HG03103 (cell line): ENCODE data around the gene SP5.
"Not testable (repeated sequence)": the region's sequence is repeated elsewhere in the genome, so short reads cannot be mapped to it uniquely, and the experiment has no call there.

Source experiments
- ATAC-seq: cut with Tn5 transposase; IDR thresholded peaks from one replicate; pipeline ENCODE4 v1.9.1; 2021; ENCODE audit warnings: low read depth; ENCODE audit not compliant: unreplicated experiment

Gene SP5

DNA sequence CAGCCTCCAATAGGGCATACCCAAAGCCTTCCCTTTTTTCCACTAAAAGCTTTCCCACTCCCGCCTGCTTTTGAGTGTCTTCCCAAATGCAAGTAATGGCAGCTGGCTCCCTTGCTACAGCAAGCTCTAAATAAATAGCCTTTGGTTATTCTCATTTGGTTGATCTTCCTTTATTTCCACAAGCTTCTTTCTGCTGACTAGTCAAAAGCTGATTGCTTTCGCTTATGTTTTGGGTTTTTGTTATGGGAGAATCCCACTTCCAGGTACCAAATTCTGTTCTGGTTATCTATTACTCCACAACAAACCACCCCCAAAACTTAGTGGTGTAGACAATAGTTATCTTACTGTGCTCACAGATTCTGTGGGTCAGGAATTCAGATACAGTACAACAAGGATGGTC is 22.3 kb downstream of the SP5 start:
- no peak for ATAC-seq

DNA sequence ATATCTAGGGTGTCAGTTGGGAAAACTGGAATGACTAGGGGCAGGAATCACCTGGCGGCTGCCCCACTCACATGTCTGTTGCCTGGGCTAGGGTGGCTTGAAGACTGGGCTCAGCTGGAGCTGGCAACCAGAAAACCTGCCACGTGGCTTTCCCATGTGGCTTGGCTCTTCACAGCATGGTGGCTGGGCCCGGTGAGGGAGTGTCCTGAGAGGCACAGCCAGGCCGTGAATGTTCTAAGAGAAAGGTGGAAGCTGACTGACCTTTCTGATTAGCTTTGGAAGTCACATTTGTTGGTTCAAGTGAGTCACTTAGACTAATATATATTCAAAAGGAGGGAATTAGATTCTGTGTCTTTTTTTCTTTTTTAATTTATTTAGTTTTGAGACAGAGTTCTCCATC is 22.7 kb downstream of the SP5 start:
- no peak for ATAC-seq

DNA sequence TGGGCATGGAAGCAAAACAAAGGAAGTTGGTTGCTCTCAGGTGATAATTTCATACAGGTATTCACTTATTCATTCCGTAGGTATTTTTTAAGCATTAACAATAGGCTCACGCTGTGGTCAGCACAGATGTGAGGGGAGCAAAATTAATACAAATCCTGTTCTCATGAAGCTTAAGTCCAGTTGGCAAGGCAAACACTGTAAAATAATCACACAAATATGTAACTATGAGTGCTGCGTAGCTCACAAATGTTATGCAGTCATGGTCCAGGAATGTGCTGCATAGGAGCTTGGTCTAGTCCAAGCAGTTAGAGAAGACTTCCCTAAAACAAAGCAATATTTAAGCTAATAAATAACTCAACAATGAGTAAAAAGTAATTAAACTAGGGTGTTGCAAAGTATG is 23.9 kb downstream of the SP5 start:
- ATAC-seq, result no peak

DNA sequence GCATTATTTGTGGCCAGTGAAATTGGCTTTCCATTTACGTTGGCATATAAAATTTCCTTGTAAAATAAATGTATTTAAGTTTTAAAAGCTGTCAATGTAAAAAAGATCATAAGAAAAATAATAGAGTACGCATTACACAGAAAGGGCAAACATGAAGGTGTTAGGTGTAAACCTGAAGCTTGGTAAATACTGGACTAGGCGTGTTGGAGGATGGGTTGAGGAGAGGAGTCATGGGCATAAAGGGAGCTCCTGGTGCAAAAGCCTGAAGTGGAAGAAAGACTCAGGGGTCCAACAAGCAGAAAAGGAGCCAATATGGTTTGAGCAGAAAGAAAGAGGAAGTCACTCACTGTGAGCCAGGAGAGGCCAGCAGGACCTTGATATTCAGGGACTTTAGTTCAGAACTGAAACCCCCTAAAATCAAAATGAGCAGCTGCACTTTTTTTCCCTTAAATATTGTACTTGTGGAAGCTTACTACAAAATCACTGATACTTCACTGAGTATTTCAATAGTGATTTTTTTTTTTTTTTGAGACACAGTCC is 24.4 kb downstream of the SP5 start:
- ATAC-seq, result no peak

DNA sequence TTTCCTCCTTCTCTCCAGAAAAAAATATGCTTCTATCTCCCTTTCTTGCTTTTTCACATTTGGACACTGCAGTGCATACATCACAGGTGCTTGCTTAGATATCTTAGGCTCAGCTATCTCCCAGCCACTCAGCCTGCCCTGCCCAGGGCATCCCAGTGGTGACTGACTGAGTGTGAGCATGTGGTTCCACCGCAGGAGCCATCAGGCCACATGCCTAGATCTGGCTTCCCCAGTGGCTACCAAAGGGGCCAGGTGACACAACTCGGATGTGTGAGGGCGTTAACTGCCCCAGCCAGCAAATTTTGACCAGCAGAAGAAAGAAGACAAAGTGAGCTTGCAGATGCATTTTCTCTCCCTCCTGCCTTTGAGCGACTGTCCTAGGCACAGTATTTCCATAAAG is 25.5 kb downstream of the SP5 start:
- no peak for ATAC-seq

DNA sequence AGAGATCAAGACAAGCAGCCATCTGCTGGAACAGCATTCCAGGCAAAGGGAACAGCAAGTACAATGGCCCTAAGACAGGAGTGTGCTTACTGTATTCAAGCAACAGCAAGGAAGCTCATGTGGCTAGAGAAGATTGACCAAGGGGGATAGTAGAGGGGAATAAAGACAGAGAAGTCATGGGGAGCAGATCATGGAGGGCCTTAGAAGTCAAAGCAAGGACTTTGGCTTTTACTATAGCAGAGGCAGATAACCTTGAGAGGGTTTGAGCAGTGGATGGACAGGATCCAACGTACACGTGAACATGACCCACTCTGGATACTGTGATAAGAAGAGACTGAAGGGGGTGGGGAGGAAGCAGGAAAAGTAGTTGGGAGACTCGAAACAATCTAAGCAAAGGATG is 26.9 kb downstream of the SP5 start:
- ATAC-seq, result no peak

DNA sequence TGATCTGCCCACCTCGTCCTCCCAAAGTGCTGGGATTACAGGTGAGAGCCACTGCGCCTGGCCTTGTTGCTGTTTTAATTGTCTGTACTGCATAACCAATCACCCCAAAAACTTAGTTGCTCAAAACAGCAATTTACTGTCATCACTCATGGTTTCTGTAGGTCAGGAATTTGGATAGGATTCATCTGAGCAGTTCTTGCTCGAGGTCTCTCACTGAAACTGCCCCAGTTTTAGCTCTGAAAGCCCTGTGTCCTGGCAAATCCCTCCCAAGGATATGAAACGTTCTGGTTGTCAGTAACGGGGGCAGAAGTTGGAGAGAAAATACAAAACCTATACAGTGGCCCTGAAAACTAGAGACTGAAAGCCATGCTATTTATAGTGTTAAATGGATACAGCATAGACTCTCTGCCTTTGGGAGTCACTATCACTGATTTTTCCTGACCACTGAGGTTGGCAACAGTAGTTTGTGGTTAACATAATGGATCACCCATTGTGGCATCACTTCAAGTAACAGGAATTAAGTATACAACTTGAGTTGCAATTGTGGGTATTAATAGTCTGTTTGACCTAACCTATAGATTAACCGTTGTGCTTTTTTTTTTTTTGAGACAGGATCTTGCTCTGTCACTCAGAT is 27.9 kb downstream of the SP5 start:
- no peak for ATAC-seq

DNA sequence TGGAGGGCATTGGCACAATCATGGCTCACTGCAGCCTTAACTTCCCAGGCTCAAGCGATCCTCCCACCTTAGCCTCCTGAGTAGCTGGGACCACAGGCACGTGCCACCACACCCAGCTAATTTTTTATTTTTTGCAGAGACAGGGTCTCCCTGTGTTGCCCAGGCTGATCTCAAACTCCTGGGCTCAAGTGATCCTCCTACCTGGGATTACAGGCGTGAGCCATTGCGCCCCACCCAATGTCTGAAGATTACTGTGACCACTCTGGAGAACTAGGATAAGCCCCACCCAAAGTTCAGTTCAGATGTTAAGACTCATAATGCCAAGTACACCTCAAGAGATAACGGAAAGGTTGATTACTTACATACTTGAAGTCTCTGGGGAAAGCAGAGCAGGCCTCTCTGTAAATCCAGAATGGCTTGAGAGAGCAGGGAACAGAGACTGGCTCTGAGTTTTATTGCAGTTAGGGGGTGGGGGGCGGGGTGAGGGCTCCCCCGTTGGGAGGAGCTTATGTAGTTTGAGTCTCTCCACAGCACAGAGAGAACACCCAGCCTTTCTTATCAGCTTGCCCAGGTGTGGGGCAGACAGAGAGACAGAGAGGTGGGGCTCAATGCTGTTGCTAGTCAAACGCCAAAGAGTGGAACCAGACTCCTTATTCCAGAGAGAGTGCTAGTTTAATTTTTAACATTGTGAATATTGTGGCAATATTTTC is 28.5 kb downstream of the SP5 start:
- no peak for ATAC-seq

DNA sequence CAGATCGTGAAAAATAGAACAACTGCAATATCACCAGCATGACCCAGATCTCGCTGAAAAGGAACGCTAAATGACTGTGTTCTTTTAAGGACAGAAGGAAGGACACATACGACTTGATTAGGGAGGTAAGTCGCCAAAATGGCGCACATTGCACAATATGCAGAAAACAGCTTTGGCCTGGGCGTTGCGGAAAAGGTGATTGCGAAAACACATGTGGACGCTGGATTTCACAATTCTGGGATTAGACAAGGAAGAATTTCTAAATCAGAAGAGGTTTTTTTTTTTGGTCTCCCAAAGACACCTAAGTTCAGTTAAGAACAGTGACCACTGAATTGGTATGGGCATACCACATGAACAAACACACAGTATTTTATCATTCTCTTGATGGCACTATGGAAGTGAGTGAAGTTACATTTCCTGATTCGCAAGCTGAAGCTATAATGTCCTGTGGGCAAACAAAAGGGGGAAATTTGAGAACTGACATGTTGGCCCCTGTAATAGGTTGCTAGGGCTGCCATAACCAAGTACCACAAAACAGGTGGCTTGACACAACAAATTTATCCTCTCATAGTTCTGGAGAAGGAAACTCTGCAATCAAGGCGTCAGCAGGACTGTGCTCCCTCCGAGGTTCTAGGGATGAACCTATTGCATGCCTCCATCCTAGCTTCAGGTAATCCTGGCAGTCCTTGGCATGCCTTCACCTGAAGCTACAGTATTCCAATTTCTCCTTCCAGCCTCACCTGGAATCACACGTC is 29.3 kb downstream of the SP5 start:
- no peak for ATAC-seq

DNA sequence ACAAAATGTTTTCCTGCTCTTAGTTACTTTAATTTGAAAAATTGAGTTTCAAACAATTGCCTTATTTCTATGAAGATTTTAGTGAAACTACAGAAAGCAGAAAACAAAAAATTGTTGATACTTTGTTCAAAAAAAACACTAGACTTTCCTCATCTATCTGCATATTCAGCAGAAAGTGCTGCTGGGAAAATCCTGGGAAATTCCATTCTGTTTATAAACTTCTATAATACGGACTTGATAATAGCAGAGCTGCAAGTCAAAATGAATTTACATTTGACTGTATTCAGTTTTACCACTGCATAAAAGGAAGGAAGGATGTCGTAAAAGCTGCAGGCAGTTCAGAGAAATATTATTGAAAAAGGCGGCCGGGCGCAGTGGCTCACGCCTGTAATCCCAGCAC is 30.2 kb downstream of the SP5 start:
- ATAC-seq, result no peak

DNA sequence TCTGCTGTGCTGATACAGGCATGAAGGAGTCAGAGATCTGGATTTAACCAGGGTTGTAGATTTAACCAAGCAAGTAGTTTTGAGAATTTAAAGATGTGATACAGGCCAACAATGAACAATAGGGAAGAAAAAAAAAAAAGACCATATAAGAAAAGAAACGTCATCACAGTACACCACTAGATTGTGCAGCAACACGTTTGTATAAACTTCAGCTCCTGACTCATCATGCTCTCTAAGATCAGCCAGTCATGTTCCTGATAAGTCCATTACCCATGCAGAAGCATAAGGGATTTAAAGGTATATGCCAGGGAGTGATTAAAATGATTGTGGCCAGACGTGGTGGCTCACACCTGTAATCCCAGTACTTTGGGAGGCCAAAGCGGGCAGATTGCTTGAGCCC is 32.8 kb downstream of the SP5 start:
- no peak for ATAC-seq

DNA sequence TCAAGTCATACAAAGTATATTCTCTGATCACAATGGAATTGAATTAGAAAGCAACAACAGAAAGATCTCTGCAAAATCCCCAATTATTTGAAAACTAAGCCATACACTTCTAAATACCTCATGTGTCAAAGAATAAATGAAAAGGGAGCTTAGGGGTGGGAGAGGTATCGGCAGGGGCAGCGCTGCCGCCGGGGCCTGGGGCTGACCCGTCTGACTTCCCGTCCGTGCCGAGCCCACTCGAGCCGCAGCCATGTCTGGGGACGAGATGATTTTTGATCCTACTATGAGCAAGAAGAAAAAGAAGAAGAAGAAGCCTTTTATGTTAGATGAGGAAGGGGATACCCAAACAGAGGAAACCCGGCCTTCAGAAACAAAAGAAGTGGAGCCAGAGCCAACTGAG is 36.4 kb downstream of the SP5 start:
- not testable (repeated sequence) for ATAC-seq

DNA sequence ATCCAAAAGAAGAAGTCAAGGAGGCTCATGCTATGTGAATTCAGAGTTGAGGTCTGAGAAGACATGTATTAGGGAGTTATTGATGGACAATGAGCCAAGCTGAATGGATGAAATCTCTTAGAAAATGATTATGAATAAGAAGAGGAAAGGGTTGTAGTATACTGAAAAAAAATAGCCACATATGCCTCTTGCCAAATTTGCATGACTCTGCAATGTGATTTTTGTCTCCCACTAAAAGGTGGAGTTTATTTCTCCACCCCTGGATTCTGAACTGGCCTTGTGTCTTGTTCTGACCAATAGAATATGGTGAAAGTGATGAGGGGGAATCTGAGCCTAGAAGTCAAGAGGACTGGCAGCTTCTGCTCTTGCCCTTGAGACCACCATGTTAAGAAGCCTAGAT is 46.4 kb downstream of the SP5 start:
- no peak for ATAC-seq

DNA sequence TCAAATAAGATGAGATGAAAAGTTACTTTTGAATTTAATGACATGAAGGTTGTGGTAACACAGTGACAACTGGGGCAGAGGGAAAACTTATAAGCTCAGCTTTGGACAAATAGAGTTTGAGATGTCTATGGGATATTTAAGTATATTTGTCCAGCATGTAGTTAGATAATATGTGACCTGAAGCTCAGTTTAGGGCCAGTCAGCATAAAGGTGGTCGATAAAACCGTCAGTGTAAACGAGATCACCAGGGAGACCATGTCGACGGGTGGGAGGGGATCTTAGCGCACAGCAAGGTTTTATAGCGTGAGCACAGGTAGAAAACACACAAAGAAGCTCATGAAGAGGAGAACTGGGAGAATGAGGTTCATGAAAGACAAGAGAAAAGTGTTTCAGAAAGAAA is 47.6 kb downstream of the SP5 start:
- no peak for ATAC-seq

DNA sequence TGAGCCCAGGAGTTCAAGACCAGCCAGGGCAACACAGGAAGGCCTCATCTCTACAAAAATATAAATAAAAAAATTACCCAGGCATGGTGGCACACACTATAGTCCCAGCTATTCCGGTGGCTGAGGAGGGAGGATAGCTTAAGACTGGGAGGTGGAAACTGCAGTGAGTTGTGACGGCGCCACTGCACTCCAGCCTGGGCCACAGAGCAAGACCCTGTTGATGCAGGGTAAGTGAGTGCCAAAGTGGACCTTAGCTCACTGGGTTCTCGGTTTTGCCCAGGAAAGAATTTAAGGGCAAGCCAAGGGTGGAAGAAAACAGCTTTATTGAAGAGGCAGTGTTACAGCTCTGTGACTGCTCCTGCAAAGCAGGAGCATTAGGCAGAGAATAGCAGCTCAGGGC is 48.1 kb downstream of the SP5 start:
- no peak for ATAC-seq

DNA sequence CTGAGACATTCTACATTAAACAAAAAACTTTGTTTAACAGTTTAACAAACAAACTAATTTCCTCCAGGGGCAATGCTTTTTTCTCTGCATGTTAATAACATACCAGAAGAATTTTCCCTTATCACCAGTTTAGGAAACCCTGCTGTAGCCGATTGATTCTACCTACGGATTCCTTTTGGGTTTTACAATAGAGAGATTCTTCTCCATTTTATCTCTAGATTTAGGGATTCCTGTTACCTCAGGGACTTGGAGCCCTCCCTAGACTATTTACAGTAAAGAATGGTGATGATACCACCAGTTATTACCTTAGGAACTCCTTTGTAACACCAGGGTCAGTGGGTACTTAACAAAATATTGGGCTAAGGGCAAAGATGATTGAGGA is 49.7 kb downstream of the SP5 start:
- no peak for ATAC-seq

DNA sequence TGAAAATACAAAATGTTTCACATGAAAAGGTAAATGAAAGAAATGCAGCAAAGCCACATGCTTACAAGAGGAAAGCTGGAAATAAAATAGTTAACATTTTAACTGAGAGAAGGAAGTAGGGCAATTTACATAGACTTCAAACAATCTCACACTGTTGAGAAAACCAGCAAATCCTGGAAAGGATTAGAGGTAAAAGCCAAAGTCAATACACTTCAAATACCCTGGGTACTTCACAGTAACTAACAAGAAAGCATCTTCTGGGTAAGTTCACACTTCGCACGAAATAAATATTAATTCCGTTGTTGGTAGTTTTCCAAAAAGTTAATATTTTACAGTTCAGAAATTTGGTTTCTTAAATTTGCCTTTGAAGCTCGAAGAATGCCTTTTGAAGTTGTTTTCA is 51.6 kb downstream of the SP5 start:
- no peak for ATAC-seq
